GM10248 (cell line): ENCODE results near the gene AGPAT1.
A peak's percentile ranks its signal among the peaks of the same experiment; 100 is the strongest.
"Not testable (repeated sequence)": the region's sequence is repeated elsewhere in the genome, so short reads cannot be mapped to it uniquely, and the experiment has no call there.

Source experiments
- CTCF ChIA-PET: fragments of 300-600 bp; sonication (Branson Sonifier 250); formaldehyde crosslinking; extraction: SDS; loops from one replicate; lab custom pipeline; 2021; ENCODE audit warnings: antibody characterized with exemption; lab: Yijun Ruan, JAX
- POLR2A ChIA-PET: fragments of 350-650 bp; sonication (Branson Sonifier 250); formaldehyde crosslinking; extraction: SDS; loops from one replicate; lab custom pipeline; 2020; ENCODE audit warnings: antibody characterized with exemption; lab: Yijun Ruan, JAX
- DNase-seq: peaks from one replicate; pipeline ENCODE4 v3.0.0; 2012; ENCODE audit errors: extremely low spot score
- TF ChIP-seq, protein P1 (sequence below): IDR thresholded peaks from 2 replicates; pipeline ENCODE4 v1.5.1; 2012; ENCODE audit warnings: mild to moderate bottlenecking, low read depth; ENCODE audit errors: extremely low read depth, missing control alignments, control extremely low read depth

The AGPAT1 gene

GRCh38 chr6:32195652-32195901, 19.7 kb upstream of the AGPAT1 start:
- POLR2A ChIA-PET, result interaction anchor here (0.5 to 0.8 kb wide), 3 partner anchors 67 to 360 kb away, joined by 3 to 8 read pairs (median 7); partner anchors contain the start of genes ATF6B and NEU1
- CTCF ChIA-PET, result interaction anchor here (0.7 to 2.2 kb wide), 16 partner anchors 9 to 108 kb away, joined by 3 to 11 read pairs (median 4); partner anchors contain the start of genes AGPAT1, ATF6B and FKBPL
- TF ChIP-seq, protein P1, sequence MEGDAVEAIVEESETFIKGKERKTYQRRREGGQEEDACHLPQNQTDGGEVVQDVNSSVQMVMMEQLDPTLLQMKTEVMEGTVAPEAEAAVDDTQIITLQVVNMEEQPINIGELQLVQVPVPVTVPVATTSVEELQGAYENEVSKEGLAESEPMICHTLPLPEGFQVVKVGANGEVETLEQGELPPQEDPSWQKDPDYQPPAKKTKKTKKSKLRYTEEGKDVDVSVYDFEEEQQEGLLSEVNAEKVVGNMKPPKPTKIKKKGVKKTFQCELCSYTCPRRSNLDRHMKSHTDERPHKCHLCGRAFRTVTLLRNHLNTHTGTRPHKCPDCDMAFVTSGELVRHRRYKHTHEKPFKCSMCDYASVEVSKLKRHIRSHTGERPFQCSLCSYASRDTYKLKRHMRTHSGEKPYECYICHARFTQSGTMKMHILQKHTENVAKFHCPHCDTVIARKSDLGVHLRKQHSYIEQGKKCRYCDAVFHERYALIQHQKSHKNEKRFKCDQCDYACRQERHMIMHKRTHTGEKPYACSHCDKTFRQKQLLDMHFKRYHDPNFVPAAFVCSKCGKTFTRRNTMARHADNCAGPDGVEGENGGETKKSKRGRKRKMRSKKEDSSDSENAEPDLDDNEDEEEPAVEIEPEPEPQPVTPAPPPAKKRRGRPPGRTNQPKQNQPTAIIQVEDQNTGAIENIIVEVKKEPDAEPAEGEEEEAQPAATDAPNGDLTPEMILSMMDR, result peak; percentile 22
- DNase-seq, result peak; percentile 98

DNA sequence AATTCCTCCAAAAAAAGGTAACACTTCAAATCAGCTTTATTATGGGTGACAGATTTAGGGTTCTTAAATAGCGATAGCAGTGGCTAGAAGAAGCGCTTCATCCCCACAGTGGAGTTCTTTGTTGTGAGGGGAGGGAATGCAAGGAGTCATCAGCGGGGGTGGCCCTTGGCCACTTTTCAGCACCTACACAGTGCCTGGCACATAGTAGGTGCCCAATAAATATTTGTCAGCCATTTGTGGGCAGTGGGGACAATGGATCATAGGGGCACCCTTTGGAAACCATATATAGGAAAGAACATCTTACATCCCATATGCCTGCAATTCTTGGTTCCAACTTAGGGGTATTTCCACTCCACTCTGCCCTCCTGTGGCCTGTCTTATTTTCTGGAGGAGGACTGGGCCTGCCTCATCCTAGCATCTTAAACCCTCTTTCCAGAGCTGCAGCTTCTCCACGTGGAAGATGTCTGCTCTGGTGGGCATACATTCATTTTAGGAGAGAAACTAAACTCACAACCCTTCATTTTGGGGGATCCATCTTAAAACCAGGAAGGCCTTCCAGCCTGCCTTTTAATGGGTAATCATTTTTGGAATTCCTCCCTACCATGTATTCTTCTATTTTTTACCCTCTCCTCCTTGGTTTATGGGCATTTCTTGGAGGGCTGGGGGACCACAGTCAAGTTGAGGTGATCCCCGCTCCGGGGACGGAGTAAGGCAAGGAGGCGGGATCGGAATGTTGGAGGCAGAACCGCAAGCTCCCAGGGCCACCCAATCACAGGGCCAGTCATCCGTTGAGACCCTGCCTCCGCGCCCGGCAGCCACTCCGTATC, 19.2 kb upstream of the AGPAT1 start:
- ChIA-PET POLR2A (interaction anchor here (0.5 to 0.8 kb wide), 3 partner anchors 67 to 359 kb away, joined by 3 to 8 read pairs (median 7); partner anchors contain the start of genes ATF6B and NEU1), CTCF (interaction anchor here (0.7 to 2.2 kb wide), 16 partner anchors 9 to 108 kb away, joined by 3 to 11 read pairs (median 4); partner anchors contain the start of genes AGPAT1, ATF6B and FKBPL)
- TF ChIP-seq, protein P1, result peak; percentile 44
- no peak for DNase-seq

DNA sequence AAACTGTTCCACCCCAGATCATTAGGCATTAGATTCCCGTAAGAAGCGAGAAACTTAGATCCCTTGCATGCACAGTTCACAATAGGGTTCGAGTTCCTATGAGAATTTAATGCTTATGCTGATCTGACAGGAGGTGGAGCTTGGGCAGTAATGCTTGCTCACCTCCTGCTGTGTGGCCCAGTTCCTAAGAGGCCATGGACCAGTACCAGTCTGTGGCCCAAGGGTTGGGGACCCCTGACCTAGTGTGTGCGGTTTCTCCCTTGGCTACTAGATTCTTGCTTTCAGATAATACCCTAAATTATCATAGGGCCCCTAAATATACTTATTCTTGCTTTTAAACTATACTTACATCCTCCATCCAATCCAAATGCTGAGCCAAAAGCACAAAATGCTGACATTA, 18.5 kb upstream of the AGPAT1 start:
- ChIA-PET CTCF (interaction anchor here (1.0 to 2.2 kb wide), 5 partner anchors 10 to 75 kb away, joined by 3 to 11 read pairs (median 4); partner anchors contain the start of genes ATF6B and FKBPL), POLR2A (no interaction called here)
- TF ChIP-seq, protein P1, result no peak
- no peak for DNase-seq

- CTCF ChIA-PET, result interaction anchor here (1.0 to 1.7 kb wide), 2 partner anchors 63 to 74 kb away, joined by 4 read pairs; partner anchors contain the start of gene FKBPL
- POLR2A ChIA-PET, result interaction anchor here (1.4 to 1.8 kb wide), 2 partner anchors 11 to 16 kb away, joined by 5 to 9 read pairs; no protein-coding TSS in a partner anchor
- not testable (repeated sequence) for DNase-seq
Measured at GRCh38 chr6:32193096-32193495, 17.2 kb upstream of the AGPAT1 start.

DNA sequence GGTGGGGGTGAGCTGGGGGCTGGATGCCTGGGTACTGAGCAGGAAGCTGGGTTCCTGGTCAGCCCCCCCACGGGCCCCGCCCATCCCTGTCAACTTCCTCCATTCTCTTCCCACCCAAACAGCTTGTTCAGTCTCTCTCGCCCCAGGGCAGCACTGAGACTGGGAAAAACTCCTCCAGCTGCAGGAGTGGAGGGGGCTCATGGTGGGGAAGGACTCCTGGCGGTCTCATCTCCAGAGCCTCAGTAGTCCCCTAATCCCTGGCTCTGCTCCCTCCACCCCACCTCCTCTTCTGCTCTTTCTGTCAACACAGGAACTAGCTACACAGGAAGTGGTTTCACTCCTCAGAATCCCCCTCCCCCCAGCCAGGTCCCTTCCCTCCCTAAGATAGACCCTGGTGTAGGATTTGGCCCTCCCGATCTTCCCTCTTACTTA, 16.7 kb upstream of the AGPAT1 start, which contains the start of gene GPSM3:
Gene GPSM3, minus strand, starts transcription at position 36 of the 432 bp plus-strand sequence. CDS start 130 bp downstream, outside the sequence.
- DNase-seq, result no peak
- CTCF ChIA-PET, result interaction anchor here (0.8 to 1.0 kb wide), 2 partner anchors 17 to 63 kb away, joined by 3 to 4 read pairs; partner anchors contain the start of genes AGPAT1 and FKBPL

GRCh38 chr6:32191696-32192607, 16.1 kb upstream of the AGPAT1 start:
- ChIA-PET CTCF (interaction anchor here (0.8 to 1.0 kb wide), 2 partner anchors 16 to 62 kb away, joined by 3 to 4 read pairs; partner anchors contain the start of genes AGPAT1 and FKBPL), POLR2A (interaction anchor here (1.4 to 1.8 kb wide), 2 partner anchors 10 to 15 kb away, joined by 5 to 9 read pairs; no protein-coding TSS in a partner anchor)
- no peak for DNase-seq
- TF ChIP-seq, protein P1, result no peak

More for the DNA sequence above, 16.7 kb upstream of the AGPAT1 start, which contains the start of gene GPSM3:
- TF ChIP-seq, protein P1, result no peak
- POLR2A ChIA-PET, result interaction anchor here (1.4 to 1.8 kb wide), 2 partner anchors 11 to 16 kb away, joined by 5 to 9 read pairs; no protein-coding TSS in a partner anchor
